ENCODE data around the gene MDFI.

Gene MDFI

DNA sequence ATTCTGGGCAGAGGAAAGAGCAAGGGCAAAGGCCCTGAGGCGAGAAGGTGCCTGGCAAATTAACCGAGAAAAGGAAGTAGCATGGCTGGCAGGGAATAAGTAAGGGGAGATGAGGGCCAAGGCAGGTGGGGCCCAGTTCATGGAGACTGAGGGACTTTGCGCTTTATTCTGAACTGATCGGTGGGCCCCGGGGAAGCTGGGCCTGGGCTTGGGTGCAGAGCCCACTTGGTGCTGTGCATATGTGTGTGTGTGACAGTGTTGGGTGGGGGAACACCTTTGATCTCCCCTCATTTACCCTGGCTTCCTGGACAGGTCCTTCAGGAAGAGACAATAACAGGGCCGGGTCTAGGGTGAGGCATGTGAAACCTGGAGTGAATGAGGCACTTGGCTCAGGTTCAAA lies 2.9 kb upstream of the MDFI start:
- no peak for DNase-seq

DNA sequence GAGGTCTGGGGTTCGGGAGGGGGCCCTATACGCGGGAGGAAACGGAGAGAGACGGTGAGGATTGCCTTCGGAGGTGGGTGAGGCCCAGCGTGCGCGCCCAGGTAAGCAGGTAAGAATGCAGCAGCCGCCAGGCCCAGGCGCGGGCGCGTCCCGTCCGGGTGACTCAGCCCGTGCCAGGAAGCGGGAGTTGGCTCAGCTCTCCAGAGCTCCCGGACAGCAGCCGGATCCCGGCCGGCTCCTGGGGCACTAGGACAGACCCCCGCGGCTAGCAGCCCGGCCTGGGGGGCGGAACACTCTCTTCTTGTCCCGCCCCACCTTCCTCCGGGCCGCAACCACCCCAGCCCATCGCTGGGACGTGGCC lies 1.5 kb upstream of the MDFI start:
- DNase-seq: no peak

DNA sequence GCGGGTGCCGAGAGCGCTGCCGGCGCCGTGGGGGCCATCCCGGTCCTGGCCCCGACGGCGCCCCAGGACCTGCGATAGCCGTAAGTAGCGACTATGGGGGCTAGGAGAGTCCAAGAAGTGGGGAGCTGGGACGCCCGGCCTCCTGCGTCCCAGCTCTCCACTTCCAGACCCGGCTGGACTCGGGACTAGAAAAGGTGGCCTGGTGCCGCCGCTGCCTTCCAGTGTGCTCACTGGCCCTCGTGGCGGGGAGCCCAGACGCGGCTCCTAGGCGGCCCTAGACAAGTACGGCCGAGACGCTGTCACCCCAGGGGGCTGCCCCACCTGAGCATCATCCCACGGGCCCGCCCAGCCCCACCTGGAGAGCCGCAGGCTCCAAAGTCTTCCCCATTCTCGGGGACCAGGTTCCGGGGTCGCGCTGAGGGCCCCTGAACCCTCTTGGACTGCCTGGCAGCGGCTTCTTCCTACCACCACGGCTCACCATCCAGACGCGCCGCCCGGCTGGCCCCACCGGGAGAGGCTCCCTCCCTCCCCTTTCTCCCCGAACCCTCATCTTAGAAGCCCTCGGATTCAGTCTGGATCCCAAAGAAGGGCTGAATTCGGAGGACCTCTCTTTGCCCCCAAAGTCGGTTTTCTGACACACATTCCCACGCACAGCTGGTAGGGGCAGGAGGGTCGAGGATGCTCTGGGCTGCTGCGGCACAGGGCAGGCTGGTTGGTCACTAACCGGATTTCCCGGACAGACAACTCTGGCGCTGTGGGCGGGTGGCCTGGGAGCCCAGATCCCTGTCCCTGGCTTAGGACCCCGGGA lies 870 bp upstream of the MDFI start:
- DNase-seq: no peak

DNA sequence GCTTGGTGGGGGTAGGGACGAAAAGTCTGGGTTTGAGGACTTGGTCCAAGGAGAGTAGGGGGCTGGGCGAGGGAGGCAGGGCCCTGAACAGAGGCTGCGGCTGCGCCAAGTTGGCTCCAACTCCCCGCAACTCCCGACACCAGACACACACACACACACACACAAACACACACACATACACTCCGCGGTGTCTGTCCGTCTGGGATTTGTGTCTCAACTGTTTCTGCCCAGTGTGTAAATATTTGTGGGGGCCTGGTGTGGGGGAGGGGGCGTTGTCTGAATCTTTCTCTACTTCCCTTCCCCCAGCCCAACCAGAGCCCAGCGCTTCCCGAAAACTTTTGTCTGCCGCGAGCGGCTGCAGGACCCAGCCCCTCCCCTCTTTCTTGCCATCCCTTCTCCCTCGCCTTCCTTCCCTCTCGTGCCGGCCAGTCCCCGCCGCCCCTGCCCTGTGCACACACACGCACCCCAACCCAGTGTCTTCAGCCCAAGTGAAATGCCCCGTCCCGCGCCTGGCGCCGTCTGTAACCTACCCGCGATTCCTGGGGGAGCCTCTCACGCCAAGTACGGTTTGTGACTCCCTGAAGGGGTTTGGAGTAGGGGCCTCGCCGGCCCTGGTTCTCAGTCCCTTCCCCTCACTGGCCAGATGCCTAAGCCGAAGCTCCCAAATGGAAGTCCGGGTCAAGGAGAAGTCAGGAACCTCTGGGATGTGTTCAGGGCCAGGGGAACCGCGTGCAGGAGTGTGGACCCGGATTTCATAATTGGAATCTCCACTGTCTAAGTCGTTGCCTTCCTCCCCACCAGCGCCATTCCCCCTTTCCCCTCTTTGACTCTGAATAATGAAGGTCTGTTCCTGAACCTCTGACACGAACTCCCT lies 904 bp downstream of the MDFI start:
- DNase-seq: no peak

DNA sequence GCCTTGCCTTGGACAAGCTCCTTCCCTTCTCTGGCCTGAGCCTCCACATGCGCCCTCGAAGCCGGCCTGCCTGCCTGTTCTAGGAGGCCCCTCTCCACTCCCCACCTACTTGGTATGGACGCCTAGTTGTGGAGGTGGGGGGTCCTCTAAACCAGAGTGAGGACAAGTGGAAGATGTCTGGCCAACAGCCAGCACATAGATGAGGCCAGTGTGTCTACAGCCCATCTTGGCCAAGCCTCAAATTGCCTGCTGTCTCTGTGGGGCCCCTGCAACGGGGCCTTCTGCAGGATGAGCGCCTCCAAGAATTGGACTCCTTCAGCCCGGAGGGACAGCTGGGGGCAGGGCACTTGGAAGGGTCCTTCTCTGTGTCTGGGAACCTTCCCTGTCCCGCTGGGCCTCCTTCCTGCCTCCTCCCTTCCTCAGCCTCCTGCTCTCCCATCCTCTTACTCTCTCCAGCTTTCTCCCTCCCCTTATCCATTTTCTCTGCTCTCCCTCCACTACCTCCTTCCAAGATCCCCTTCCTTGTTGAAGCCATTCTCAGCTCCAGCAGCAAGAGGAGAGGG lies 1.6 kb downstream of the MDFI start:
- DNase-seq: no peak

DNA sequence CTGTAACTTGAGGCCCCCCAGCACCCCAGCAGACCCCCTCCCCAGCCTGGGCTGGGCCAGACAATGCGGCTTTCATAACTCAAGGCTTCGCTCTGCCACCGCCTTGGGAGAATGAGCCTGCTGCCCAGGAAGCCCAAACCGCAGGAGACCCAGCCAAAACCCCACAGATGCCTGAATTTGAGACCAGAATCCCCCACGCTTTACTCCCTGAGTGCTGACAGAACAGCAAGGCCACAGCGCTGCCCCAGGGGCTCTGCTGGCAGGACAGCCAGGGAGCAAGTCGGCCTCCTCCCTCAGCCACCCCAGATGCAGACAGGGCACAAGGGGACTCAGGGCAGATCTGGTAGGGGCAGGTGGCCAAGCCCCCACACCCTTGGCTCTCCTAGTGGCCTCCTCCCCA lies 2.2 kb downstream of the MDFI start:
- no peak for DNase-seq

DNA sequence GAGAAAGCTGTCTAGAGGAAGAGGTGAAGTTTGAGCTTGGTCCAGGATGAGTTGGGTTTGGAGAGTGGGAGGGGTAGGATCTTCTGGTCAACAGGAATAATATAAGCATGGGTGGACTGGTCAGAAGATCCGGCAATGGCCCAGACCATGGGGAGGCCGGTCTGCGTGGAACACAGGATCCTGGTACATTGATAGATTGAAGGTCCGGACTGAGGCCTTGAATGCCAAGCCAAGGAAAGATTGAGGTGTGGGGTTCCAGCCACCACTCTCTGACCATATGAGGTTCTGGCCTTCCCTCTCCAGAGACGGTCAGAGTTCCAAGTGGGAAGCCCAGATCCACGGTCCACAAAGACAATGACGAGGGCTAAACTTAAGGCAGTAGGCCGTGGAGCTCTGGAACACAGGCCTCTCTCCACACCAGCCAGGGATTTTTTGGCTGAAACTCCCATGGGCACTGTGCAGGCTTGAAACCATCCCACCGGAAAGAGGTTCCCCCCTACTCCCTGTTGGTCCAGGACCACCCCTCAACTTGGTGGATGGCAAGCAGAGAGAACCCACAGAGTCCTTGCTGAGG lies 3.2 kb downstream of the MDFI start:
- DNase-seq: no peak

DNA sequence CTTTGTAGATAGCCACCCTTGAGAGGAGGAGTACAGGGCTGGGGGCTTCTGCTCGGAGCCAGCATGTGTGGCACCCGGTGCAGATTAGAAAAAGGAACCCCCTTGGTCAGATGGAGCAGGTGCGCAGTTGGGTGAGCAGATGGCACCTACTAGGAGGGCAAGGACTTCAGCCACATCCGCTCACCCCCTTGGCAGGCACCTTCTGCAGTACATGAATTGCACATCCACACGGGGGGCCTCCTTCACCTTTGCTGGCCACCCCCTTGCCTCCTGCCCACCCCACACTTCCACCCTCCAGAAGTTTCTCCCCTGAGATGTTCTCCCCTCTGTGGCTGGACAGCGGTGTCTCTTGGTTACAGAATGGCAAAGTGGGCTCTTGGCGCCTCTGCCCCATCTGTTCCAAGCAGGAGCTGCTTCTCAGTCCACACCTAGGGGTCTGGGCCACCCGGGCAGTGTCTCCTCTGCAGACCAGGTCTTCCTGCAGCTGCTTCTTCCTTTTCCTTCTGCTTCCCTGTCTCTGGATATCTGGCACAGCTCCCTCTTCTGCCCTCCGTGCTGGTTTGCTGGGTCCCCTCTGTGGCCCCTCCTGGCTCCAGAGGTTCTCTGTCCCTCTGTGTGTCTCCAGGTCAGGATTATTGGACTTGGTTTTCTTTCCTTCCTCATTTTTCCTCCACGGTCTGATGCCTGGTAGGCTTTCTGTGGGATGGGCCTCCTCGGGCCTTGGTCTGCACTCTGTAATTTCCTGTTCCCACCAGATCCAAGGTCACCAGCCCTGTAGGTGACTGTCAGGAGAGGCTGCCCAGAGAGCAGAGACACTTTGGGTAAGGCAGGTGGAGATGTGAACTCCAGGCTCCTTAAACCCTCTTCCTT lies 4.1 kb downstream of the MDFI start:
- DNase-seq: no peak

DNA sequence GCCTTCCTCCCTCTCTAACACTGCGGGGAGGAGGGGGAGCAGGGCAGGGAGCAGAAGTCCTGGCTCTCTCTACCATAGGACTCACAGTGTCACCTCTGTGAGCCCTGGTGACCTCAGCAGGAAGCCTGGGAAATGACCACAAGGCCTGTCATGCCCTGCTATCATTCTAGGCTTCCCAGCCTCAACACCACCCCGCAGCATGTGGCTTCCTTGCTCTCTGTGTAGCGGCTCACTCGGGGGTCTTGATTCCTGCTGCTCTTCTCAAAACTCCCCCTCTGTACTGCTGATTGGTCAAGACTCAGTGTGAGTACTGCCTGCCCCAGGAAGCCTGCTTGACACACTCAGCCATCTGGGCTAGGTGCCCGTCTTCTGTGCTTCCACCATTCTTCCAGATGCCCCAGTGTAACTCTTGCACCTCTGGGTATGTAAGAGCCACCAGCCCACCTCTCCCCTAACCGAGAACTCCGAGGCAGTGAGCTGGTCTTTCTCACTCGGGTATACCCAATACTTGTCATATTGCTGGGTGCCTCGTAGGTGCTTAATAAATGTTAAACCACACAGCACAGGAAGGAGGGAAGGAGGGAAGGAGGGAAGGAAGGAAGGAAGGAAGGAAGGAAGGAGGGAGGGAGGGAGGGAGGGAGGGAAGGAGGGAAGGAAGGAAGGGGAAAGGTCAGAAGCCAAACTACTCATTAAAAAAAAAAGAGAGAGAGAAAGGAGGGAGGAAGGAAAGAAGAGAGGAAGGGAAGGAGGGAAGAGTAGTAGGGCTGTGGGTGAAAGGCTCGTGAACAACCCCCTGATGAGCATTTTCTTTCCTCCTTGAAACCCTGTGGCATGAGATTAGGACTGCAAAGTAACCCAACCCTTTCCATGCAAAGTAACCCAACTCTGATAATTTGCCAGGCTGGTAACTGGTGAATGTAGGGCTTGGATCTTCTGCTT lies 5.0 kb downstream of the MDFI start:
- DNase-seq: peak; percentile 26

DNA sequence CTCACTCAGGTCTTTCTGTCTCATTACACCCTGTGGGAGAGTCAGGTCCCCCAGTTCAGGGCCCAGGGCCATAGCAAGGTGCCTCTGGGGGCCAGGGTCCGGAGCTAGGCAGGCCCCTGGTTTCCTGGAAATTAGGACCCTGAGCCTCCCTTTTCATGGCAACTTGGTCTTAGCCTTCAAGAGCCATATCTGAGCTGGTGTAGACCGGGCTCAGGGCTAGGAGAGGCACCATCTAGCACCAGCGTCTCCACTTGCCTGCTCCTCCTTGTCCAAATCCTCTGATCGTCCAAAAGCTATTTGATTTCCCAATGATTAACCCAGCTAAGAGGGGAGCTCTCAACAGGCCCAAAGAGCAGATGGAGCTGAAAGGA lies 5.6 kb downstream of the MDFI start:
- no peak for DNase-seq

DNA sequence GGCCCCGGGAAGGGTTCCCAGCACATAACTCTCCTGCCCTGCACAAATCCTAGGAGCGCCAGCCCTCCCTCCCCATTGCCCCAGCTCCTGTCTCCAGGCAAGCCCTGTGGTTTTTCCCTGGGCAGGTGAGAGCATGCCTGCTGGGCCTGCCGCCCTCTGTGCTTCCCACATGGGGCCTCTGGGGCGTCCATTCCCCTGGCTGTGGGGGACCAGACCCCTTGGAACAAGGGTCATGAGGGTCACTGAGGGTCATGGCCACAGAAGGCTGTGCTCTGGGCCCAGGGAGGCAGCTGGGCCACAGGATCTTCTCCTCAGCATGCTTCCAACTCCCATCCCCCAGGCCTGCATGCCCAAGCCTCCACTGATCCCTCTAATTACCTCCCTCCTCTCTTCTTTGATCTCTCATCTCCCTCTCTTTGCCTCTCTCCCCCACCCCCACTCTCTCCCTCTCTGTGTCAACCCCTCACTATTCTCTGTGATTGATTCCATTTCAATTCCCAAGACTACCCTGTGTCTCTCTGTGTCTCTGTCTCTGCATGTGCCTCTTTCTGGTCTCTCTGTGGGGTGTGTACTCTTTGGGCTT lies 6.1 kb downstream of the MDFI start:
- no peak for DNase-seq

DNA sequence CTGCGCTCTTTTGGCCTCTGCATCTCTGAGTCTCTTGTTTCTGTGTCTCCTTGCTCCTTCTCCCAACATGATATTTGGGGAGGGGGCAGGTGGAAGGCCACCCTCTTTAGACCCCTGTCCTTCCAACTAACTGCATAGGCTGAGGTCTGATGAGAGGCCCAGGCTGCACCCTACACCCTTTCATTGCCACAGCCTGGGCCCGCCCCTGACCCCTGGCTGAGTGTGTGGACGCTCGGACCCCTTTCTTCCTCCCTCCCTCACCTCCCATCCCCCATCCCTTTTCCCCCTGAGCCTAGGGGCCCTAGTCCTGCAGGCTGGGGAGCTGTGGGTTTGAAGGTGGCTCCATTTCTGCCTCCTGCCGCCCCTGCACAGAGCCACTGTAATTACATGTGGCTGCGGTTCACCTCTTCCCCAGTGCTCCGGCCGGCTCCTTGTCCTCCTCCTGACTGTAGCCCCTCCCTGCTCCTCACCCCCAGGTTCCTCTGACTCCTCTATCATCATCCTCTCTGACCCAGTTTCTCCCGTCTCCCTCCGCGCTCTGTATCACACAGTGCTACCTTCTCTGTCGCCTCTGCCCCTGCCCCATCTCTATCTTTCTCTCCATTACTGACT lies 6.8 kb downstream of the MDFI start:
- DNase-seq: no peak

DNA sequence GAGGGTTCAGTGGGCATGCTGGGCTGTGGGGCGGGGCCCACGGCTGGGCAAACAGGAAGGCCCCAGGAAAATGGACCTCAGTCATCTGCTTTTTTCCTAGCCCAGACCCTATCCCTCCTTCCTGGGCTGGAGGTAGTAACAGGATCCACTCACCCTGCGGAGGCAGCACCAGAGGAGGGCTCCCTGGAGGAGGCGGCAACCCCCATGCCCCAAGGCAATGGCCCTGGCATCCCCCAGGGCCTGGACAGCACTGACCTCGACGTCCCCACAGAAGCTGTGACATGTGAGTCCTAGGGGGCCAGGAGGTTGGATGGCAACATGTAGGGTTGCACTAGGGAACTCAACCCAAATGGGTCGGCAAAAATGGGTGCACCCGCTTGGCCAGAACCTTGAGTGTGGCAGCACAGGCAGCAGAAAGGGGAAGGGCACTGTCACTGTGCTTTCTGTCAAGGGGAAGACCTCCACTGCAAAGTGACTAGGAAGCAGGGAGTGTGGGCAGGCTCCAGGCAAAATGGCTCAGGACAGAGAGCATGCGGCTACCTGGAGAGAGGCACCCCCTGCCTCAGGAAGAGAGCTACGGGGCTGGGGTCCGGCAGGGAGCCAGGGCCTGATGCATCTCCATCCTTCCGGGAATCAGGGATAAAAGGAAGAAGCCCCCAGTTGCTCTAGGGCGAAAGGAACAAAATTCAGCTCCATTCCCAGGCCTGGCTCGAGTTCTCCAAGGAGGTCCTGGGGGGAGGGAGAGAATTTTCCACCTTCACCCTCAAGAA lies 7.9 kb downstream of the MDFI start:
- no peak for DNase-seq

DNA sequence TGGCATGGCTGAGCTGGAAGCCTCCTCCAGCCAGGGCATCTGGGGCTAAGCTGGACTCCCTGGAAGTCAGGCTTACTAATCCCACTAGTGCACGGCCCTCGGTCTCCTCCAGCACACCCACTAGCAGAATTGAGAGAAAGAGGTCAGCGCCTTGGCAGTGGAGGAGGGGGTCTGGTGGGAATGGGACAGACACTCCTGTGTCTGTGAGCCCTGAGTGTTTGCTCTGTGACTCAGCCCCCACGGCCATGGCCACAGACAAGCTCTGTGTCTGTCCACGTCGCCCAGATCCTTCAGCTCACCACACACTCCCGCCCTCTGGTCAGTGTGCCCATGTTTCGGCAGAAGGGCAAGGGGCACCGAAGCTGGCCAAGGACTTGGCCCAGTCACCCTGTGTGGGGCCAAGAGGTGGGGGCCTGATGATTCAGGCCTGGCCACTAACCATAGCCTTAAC lies 8.8 kb downstream of the MDFI start:
- DNase-seq: no peak

DNA sequence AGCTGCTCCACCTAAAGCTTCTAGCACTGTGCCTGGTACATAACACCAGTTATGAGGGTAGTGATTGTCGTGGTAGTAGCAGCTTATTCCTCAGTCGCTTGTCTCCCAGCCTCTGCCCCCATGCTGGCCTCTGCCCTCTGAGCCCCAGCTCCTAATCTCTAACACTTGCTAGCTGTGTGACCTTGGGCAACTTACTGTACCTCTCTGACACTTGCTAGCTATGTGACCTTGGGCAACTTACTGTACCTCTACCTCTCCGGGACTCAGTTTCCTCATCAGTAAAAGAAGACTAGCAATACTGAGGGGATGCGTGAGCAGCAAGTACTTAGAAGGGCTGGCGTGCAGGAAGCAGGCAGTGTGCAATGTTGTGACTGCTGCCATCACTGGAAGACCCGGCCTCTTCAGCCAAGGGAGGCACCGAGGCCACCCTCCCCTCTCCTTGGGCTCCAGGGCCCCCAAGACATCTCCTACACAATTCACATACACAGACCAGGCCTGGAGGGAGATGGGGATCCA lies 9.9 kb downstream of the MDFI start:
- DNase-seq: no peak

DNA sequence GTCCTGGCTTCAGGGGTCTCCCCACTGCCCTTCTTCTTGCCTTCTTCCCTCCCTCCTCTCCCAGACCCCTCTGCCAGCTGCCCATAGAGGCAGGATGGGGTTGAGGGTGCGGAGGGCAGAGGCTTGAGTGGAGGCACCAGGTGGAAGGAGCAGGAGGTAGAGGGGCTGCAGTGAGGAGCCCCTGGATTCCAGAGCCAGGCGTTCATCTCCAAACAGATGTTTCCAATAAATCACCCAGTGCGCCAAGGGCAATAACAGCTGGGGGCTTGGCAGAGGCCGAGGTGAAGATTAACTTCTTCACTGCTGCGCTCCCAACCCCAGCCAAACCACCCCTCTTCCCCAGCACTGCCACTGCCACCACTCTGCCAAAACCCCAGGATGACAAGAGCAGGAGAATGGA lies 10.7 kb downstream of the MDFI start:
- DNase-seq: no peak

DNA sequence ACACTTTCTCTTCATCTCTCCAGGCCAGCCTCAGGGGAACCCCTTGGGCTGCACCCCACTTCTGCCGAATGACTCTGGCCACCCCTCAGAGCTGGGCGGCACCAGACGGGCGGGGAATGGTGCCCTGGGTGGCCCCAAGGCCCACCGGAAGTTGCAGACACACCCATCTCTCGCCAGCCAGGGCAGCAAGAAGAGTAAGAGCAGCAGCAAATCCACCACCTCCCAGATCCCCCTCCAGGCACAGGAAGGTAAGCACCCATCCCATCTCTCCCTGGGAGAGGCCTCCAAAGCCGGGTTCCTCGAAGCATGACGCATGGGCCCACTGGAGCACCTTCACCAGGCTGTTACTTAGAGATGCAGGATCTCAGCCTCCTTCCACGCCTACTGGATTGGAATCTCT lies 11.3 kb downstream of the MDFI start:
- DNase-seq: no peak

DNA sequence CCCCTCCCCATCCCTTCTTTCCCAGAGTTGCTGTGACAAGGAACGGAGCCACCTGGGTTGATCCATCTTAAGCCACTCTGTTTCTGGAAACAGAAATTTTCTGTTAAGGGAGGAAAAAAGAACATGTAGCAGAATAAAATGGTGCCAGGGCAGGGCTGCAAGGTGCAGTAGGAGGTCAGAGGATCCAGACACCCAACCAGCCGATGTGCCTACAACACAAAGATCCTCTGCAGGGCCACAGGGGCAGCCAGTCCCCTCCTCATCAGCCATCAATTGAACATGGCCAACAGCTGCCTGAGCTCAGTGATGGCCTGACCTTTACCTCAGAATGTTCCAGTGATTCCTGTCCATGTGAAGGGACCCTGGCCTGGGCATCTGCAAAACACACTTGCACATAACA lies 11.9 kb downstream of the MDFI start:
- no peak for DNase-seq

DNA sequence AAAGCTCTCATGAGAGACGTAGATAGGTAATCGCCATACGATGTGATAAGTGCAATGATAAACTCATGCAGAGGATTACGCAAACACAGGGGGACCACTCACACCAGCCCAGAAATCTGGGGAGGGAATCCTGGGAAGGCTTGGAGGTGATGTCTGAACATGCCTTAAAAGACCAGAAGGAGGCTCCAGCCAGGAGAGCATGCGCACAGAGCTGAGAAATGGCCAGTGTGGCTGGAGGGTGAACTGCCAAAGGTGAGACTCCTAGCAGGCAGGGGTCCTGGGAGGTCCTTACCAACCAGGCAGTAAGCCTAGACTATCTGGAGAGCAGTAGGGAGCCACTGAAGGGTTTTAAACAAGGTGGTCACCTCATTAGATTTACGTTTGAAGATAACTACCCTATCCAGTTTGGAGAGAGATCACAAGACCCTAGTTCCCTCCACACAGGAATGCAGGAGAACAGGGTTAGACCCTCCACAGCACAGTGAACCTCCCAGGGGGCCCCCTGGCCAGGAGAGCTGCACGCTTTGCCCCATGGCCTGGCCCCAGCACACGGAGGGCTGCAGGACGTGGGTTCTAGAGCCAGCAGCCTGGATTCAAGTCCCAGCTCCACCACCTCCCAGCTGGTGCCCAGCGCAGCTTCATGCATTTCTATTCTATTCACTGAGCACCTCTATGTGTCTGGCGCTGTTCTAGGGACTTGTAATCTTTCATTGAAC lies 13.1 kb downstream of the MDFI start:
- DNase-seq: no peak
